Colon (tissue), 2 donors: Measurements from ENCODE around the gene PCP4.
"Not testable (repeated sequence)": the region's sequence is repeated elsewhere in the genome, so short reads cannot be mapped to it uniquely, and the experiment has no call there.

Experiments used
- FAIRE-seq: peaks from 2 replicates; lab custom pipeline; 2012; peaks lifted over from hg19 to GRCh38; lab: Jason Lieb, UNC
- donor health status: control.
- donor health status: control.

Gene PCP4

DNA sequence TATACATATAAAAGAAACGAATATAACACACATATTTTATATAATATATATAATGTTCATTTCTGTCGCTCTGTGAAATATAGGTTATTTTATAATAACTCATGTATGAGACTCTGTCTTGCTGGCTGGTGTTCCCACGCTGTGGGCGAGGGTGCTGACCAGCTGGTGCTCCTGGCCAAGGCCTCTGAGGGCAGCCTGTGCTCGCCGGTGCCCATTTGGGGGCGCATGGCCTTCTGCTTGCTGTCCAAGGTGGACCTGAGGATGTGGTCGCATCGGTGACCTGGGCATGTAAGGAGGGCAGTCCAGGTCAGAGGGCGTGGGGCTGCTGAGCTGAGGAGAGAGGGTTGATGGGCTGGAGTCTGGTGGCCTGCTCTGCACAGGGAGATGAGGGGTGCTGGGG is 1.1 kb upstream of the PCP4 start:
- no peak for FAIRE-seq

DNA sequence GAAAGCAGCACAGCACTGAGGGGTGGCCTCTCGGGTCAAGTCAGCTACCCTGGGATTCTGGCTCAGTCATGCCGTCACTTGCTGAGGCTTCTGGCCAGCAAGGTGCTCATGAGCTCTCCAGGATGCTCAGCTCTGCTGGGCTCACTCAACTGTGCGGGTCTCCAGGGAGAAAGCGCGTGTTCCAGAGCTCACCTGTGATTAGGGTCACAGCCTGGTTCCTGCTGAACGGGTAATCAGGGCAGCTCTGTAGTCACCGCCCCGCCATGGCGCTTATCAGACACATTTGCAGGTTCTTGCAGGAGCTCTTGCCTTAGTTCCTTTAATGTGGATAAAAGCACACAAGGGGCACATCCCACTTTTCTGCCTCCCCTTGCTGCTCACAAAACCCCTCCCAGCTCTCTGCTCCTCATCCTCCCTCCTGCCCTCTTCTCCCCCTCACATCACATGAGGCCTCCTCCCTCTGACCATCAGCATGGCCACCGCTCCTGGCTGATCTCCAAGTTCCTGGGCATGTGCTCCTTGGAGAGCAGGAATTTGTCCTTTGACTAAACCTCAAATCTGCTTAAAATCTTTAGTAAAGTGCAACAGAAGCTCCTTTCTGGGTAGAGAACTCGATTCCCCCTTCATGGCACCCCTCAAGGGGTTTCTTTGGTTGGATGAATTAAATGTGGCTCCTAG is 2.0 kb downstream of the PCP4 start:
- no peak for FAIRE-seq

DNA sequence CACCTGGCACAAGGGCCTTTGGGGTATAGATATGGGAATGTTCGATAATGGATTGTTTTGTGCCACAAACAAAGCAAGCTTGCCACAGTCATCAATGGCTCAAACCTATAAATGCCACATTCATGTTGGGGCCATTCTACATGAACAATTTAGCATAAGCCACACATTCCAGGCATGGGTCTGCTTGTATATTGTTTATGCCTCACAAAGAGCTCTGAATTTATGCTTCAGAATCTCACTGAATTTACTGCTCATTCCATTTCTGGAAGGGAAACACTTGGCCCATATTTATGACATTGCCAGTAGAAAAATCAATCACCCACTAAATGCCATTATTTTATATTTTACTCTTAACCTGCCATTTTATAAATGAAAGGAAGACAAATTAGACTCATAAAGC is 6.4 kb downstream of the PCP4 start:
- no peak for FAIRE-seq

DNA sequence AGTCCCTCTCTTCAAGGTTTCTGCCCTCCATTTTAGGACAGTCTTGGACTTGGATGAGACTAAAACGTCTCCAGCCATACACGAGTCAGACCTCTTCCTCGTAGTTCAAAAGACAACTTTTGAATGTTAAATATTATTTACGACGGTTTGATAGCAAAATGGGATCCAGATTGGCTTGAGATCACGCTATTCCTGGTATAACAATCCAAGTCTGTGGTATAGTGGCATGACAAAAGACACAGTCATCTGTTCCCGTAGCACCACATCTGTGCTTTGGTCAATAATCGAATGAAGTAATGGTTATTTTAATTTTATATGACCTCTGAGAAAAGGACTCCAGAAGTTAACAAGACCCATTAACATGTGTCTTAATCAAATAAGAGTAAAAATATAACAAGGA is 7.0 kb downstream of the PCP4 start:
- no peak for FAIRE-seq

DNA sequence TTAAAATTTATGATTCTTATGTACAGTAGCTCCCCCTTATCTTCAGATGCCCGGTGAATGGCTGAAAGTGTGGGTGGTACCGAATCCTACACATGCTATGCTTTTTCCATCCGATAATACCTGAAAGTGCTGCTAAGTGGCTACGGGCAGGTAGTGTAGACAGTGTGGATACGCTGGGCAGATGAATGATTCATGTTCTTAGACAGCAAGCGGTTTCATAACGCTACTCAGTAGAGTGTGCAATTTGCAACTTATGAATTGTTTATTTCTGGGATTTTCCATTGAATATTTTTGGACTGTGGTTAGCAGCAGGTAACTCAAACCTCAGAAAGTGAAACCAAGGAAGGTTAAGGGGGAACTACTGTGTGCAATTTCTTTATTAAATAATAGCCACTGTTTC is 7.5 kb downstream of the PCP4 start:
- FAIRE-seq, result no peak

DNA sequence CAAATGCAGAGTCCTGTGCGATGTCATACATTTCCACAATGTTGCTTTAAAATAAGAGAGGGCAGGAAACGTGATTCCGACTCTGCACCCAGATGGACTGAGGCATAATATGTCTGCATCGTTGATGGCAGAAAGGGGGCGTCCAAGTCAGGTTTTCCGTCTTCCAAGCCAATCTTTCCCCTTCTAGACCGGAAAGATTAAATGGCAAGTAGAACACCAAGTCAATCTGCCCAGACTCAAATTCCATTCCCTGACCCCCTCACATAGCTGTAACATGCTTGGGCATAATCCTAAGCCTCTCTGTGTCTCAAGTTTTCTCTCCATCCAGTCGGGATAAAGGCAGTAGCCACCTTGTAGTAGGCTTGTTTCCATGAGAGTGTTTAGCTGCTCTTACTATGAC is 14.4 kb downstream of the PCP4 start:
- no peak for FAIRE-seq

DNA sequence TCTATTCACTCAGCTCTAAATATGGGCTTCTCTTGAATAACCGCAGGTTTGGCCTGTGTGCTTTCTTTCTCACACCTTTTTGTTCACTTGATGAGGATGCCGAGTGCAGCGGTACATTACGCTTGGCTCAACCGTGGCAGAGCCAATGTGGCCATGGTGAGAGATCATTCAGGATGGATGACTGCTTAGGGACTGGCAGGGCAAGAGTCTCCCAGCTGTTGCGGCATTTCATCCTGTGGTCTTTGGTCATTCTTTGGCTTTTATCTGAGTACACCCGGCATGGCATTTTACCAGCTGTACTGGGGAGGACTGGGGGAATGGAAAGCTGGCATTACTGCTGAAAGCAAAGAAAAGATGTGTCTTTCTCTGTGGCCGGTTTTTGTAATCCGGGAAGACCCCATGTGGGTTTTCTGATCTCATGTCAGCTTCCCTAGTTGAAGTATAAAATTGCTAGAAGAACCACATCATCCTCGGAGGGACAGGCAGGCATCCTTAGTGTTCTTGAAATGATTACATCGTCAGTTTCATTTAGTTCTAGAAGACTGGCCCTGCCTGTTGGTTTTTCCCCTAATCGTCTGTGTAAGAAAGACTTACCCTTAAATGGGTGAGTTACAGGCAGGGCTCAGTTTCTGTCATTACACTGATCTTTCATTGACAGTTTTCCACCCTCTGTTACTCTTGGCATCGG is 15.1 kb downstream of the PCP4 start:
- FAIRE-seq, result no peak

DNA sequence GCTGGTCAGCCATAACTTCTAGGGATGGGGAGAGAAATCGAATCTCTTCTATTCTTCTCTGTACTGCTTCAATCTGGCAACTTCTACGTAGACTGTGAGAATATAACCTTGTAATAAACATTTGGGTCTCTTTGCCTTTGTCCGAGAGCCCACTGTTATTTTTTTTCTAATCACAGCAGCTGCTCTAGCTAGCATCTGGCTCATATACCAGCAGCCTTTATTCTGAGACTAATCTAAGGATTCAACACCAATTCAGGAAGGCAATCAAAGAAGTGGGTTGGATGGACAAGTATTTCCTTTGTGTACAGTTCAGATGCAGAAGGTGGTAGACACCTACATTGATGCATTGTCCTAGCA is 15.6 kb downstream of the PCP4 start:
- FAIRE-seq, result no peak

DNA sequence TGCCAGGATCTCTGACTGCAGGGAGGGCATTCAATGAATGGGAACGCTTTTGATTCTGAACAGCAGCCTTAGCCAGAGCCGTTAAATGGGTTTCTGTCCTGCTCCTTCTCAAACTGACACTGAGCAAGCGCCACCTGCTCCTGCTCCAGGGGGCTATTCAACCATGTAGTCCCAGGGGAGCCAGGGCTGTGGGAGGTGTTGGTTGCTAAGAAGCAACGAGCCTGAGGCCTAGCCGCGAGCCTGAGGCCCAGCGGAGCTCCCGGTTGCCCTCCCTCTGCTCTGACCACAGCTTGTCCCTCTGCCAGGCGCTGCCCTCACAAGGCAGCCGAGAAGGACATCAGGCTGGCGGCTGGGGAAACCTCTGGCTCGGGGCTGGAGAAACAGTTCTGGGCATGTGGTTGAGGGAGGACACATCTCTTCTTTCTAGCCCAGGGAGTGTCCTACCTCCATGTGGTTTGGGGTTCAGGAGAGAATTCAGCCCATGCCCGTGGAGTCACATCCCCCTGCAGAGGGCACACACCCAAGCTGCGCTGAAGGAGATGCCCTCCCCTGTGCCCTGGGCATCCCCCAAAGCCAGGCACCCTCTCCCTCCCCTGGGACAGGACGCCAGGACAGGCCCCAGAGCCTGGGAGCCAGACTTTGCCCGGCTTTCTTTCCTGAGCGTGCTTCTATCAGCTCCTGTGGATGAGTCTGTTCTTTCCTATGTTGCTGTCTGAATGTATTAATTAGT is 18.0 kb downstream of the PCP4 start:
- FAIRE-seq, result no peak

DNA sequence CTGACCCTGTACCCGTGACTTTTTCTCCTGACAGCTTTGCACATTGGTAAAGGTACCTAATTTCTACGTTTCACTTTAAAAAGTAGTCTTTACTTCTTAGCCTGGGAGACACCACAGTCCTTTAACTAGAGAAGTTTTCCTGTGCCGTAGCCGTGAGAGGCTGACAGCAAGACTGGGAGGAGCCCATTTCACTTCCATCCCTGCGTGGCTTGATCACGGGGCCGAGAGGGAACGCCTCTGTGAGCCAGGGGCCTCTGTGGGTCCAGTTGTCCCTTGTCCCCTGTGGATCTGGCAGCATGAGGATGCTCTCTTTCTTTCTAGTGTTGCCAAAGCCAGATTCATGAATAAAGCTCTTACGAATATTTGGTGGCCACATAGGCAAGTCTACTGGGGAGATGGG is 21.6 kb downstream of the PCP4 start:
- FAIRE-seq, result no peak

DNA sequence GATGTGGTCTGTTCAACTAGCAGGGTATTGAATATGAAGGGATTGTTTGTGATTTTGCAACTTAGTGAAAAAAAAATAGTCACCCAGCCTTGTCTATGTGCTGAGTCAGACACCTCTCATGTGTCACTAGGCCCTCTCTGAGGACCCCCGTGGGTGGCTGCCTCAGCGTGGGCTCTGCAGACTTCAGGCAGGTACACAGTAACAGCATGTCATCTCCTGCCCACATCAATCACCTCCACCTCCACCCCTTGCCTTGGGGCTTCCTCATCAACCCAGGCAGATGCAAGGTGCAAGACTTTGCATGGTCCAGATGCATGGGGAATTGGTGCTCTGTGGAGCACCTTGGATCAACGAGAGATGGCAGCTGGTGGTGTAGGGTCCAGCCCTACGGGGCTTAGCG is 23.9 kb downstream of the PCP4 start:
- FAIRE-seq, result no peak

DNA sequence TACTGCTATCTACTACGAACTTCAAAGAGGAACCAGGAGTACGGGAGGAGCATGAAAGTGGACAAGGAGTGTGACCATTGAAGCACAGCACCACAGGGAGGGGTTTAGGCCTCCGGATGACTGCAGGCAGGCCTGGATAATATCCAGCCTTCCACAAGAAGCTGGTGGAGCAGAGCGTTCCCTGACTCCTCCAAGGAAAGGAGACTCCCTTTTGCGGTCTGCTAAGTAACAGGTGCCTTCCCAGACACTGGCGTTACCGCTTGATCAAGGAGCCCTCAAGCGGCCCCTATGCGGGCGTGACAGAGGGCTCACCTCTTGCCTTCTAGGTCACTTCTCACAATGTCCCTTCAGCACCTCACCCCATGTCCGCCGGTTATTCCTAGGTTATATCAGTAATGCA is 24.6 kb downstream of the PCP4 start:
- not testable (repeated sequence) for FAIRE-seq

DNA sequence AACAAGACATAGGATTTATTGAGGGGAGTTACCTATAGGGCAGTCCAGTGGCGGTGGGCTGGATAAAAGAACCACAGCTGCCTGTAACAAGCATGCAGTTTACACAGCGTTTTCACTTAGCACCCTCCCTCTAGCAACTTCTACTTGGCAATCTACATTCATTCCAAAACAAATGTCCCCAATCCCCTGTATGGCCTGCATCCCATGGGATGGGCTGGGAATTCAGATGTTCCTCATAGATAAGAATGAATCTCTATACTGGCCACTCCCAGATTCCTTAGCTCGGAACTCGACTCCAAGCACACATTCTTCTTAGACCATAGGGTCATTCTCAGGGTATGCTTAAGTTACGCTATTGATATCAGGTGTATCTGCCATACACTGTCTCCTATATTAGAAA is 33.3 kb downstream of the PCP4 start:
- no peak for FAIRE-seq

DNA sequence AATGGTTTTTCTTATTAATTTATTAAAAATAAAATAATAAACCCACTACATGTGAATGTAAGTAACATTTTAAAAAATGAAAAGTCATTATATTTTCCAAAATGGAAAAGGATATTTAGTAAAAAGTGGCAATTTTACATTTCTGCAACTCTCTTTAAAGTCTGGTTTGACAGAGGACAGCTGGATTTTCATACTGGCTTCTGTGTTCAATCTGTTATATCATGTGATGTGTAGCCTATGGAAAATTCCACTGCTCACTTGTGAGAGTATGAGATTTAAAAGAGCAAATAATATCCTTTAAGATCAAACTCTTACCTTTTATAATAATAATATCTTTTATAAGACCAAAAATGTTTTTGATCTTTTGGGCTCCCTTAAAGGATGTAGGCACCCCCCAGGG is 33.7 kb downstream of the PCP4 start:
- FAIRE-seq, result no peak

DNA sequence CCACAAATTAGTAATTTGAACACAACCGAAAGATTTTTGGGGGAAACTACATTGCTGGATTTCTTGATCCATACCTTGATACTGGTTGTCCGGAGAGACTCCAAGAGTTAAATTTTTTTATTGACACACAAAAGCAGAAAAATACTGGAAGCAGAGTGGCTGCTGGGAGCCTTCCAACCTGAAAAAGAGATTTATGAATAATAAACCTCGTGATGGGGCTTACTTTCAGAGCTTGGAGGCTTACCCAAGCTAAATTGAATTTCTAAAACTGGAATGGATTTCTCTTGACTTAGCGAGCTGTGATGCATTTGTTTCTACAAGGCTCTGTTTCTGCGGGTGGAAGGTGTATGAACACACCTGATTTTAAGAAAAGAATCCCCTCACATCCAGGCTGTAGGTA is 35.7 kb downstream of the PCP4 start:
- FAIRE-seq, result no peak

DNA sequence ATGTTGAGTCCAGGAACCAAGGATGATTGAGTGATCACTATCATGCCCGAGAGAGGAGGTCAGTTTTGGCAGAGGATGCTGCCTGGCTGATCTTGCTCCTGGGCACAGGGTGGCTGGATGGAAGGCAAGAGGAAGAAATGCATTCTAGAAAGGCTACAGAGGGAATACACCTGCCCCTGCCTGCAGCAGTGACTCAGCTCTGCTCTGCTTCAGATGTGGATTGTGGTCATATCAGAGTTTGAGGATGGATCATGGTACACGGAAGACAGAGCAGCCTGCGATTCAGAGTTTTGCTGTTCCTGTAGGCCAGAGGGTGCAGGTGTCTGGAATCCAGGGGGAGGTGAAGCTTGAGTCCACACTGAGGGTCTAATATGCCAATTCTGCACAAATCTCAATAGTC is 37.2 kb downstream of the PCP4 start:
- no peak for FAIRE-seq

DNA sequence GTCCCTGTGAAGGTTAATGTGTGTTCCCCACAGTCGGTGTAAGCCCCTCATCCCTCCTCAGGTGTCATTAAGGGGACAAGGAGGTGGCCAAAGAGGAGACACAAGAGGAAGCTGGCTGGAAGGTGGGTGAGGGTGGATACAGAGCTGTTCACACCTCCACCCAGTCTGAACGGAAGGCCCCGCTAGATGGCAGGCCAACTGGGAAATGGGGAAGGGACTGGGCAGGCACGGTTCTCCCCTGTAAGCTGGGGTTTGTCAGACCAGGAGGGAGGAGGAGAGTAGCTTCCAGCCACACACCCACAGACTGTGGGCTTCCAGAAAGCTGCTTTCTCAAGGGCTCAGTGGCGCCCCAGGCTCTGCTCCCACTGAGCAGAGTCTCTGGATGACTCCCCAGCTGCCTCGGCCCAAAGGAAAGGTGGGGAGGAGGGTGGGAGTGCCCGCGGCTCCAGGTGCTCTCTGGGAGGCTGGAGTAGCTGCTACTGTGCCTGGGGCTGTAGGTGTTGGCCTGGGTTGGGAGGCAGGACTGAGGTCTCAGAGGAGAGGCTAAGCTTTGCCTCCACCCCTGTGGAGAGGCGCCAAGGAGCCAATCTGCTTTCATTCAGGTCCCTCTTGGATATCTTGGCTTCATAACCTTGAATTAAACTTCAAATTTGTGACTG is 41.2 kb downstream of the PCP4 start:
- FAIRE-seq, result no peak

DNA sequence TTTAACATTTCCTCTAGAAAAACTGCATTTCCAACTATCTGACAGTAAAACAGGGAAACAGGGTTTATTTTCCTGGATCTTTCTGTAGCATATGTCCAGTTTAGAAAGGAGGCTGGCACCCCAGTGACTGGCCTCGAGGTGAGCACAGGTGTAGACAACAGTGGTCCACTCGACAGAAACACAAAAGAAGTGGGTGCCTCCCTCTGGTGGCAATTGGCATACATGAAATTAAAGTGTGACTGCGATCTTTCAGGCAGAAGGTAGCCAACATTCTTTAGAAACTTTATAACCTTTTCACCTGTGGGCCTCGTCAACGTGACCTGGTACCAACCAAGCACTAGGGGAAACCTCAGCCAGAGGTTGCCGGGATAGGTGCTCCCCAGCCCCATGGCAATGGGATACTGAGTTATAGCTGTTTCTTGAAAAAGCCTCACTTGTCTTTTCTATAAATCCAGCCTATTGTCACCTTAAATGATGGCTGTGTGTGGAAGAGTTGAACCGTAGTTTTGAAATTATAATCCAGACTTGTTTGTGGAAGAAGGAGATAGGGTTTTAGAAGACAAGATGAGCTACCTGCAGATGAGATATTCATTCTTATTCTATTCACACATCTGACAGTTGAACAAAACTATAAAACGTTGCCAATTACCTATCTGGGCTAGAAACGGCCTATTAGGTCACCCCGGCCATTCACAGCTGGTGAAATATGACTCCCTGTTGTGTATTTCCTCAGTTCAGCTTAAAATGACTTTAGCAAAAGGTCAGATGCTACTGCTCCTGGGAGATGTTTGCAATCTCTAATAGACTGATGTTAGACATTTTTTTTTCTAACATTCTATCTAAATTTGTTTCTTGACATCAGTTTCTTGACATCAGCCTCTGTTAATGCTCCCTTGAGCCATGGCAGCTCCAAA is 44.3 kb downstream of the PCP4 start:
- no peak for FAIRE-seq

DNA sequence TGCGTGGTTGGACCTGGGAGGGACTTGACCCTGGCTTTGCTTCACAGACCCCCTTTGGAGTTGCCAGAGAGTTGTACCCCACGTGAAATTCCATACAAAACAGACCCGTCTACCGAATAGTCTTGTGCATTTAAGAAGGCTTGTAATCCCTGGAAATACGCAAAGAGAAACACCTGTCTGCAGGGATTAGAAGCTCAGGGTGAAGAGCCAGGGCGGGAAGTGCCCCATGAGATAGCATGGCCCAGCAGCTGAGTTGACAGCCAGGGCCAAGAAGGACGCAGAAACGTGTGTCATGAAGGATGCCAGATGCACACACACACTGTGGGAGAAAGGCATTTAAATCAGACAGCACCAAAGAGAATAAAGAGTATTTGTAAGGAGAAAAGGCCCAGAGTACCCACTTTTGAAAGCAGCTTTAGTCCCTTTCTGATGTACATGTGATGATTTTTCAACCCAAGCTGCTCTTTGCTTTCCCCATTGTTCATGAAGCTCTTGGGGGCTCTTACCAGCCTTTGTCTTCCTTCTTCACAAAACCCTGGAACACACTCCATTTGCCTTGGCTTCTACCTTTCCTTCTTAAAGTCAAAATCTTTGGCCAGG is 46.6 kb downstream of the PCP4 start:
- FAIRE-seq, result no peak

DNA sequence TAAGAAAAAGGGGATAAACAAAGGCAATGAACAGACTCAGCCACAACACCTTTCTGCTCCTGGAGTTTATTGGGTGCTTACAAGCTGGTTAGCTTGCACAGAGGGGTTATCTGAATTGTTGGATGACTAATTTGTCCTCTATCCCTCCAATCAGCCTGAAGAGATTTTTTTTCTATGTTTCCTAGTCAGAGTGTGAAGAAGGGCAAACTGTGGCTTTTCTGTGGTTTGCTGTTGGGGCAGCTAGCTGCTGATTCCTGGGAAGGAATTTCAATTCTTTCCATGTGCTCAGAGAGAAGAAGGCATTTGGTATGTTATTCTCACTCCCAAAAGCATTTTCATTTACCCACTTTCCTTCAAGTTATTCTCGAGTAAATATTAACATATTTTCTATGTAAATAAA is 48.6 kb downstream of the PCP4 start:
- FAIRE-seq, result no peak

DNA sequence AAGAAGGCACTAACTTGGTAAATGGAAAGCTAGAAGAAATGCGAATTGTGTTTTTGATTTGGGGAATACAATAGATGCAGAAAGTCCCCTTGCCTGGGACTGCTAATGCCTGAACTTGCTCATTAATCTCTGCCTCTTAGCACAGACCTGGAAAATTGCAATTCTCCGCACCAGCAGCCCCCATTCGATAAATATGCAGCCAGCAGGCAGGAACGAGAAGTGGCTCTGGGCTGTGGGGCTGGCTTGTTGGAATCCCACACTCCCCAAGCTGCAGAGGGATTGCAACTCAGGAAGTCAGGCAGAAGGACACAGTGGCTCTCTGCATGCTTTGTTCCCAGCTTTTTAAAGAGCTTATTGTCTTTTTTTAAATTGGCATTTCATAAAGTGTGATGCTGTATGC is 51.3 kb downstream of the PCP4 start:
- FAIRE-seq, result no peak

DNA sequence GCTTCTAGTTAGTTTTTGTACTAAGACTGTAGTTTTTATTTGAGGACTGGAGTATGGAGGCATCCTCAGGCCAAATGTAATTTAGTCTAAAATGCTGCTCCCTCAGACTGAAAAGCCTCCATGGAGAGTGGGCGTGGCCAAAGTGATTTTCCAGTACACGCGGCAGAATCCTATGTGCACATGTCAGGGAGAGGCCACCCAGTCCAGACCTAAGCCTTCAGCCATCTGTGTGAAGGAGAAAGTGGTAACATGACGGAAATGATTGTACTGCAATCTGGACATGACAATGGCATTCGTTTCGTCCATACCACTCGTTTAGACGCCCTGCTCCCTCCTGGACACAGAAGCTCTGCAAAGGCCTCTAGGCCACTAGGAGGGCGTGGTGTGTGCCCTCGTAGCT is 56.2 kb downstream of the PCP4 start:
- no peak for FAIRE-seq
